Colonic mucosa (tissue), 4 donors: ENCODE measurements around the gene TENM3. TPM values are rescaled to one million over a fixed set of nuclear protein-coding genes. Genes with fewer than 3 reads are reported as not detected.

Experiments
- DNase-seq: peaks from one replicate; pipeline ENCODE4 v3.0.0-alpha.2; 2020
- H3K27ac ChIP-seq: fragments of 200-600 bp; one replicate; pipeline ENCODE4 v1.8.0; 2021
- H3K27me3 ChIP-seq: fragments of 200-600 bp; one replicate; pipeline ENCODE4 v1.8.0; 2021
- H3K36me3 ChIP-seq: fragments of 200-600 bp; one replicate; pipeline ENCODE4 v1.8.0; 2021
- H3K4me1 ChIP-seq: fragments of 200-600 bp; one replicate; pipeline ENCODE4 v1.8.0; 2021; ENCODE audit warnings: mild to moderate bottlenecking
- H3K4me3 ChIP-seq: fragments of 200-600 bp; one replicate; pipeline ENCODE4 v1.8.0; 2021
- H3K9ac ChIP-seq, 2 donors: one replicate each; pipeline ENCODE4 v1.7.0; 2013; ENCODE audit warnings: control low read depth in 2 of 2, low read depth in 2 of 2, low read length in 2 of 2
- H3K9me3 ChIP-seq: fragments of 200-600 bp; one replicate; pipeline ENCODE4 v1.8.0; 2021
- intact Hi-C: fragments of 100-400 bp; cut with DNase I; formaldehyde crosslinking; loops from one replicate; pipeline ENCODE4 v1.14.1; 2022
- total RNA-seq, 2 donors: library from RNA; stranded (reverse); fragmentation: NEBNext Ultra II Directional in 1 of 2; extraction: Animal tissue kit (Norgen Biotek cat#: 25700) in 1 of 2; gene quantifications; one replicate each; pipeline ENCODE4 v1.2.1, GENCODE V29; 2021
- TF ChIP-seq, protein P1 (sequence below): fragments of 200-600 bp; IDR thresholded peaks from one replicate; pipeline ENCODE4 v1.8.0; 2022; ENCODE audit warnings: antibody characterized with exemption, mild to moderate bottlenecking
- donor health status: healthy.
- donor health status: DM: no; HTN: no; CAD: no.
- donor health status: DM: no; HTN: no; CAD: no.

TENM3 gene
- total RNA-seq, 2 donors from 2014 or later = 0.32 to 1.6 TPM

- H3K9ac ChIP-seq = no peak overlapping the region
- TF ChIP-seq, protein P1, sequence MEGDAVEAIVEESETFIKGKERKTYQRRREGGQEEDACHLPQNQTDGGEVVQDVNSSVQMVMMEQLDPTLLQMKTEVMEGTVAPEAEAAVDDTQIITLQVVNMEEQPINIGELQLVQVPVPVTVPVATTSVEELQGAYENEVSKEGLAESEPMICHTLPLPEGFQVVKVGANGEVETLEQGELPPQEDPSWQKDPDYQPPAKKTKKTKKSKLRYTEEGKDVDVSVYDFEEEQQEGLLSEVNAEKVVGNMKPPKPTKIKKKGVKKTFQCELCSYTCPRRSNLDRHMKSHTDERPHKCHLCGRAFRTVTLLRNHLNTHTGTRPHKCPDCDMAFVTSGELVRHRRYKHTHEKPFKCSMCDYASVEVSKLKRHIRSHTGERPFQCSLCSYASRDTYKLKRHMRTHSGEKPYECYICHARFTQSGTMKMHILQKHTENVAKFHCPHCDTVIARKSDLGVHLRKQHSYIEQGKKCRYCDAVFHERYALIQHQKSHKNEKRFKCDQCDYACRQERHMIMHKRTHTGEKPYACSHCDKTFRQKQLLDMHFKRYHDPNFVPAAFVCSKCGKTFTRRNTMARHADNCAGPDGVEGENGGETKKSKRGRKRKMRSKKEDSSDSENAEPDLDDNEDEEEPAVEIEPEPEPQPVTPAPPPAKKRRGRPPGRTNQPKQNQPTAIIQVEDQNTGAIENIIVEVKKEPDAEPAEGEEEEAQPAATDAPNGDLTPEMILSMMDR = no peak
- H3K36me3 ChIP-seq = no peaks in the 10 kb centered on the region
These were observed 63.7 kb downstream of the TENM3 start for GRCh38 chr4:182306792-182307507.

GRCh38 chr4:182307746-182308145 is 64.5 kb downstream of the TENM3 start:
- Histone ChIP-seq H3K27ac (no peak overlapping the region), H3K4me1 (no peaks in the 10 kb centered on the region), H3K9ac (no peak overlapping the region), H3K4me3 (no peak overlapping the region), H3K9me3 (no peaks in the 10 kb centered on the region), H3K36me3 (no peaks in the 10 kb centered on the region), H3K27me3 (no peaks in the 10 kb centered on the region)
- intact Hi-C loops = no loop called here
- DNase-seq = no peak
- TF ChIP-seq, protein P1 = no peak

More at GRCh38 chr4:182306792-182307507, 63.7 kb downstream of the TENM3 start:
- intact Hi-C loops = no loop called here
- Histone ChIP-seq H3K9me3 (no peaks in the 10 kb centered on the region), H3K27me3 (no peaks in the 10 kb centered on the region), H3K27ac (no peak overlapping the region), H3K4me1 (no peaks in the 10 kb centered on the region), H3K4me3 (no peak overlapping the region)
- no peak for DNase-seq

GRCh38 chr4:182309877-182310276 is 66.7 kb downstream of the TENM3 start:
- Histone ChIP-seq H3K4me3 (no peak overlapping the region), H3K27ac (no peak overlapping the region), H3K27me3 (no peaks in the 10 kb centered on the region), H3K36me3 (no peaks in the 10 kb centered on the region), H3K9ac (no peak overlapping the region), H3K4me1 (no peaks in the 10 kb centered on the region), H3K9me3 (no peaks in the 10 kb centered on the region)
- no peak for DNase-seq
- TF ChIP-seq, protein P1 = no peak
- intact Hi-C loops = no loop called here

DNA sequence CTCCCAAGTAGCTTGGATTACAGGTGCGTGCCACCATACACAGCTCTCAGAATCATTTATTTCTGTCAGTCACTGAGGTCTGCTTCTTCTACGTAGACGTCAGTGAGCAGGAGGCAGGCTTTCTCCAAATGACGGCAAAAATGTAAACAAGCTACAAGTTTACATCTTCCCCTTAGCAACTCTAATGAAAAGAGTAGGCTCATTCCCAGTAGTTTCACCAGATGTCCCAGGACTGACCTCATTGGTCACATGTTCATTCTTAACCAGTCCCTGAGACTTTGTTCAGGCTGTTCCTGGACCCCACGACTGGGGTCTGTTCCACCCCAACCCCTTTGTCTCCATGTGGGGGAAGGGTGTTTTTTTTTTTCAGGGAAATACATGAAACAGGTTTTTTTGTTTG is 67.1 kb downstream of the TENM3 start:
- Histone ChIP-seq H3K9ac (no peak overlapping the region), H3K4me1 (no peaks in the 10 kb centered on the region), H3K4me3 (no peak overlapping the region), H3K27me3 (no peaks in the 10 kb centered on the region), H3K27ac (no peak overlapping the region), H3K9me3 (no peaks in the 10 kb centered on the region), H3K36me3 (no peaks in the 10 kb centered on the region)
- DNase-seq = no peak
- TF ChIP-seq, protein P1 = no peak
- intact Hi-C loops = no loop called here

- TF ChIP-seq, protein P1 = no peak
- Histone ChIP-seq H3K9ac (no peak overlapping the region), H3K9me3 (no peaks in the 10 kb centered on the region), H3K36me3 (no peaks in the 10 kb centered on the region), H3K27ac (no peak overlapping the region), H3K4me3 (no peak overlapping the region), H3K27me3 (no peaks in the 10 kb centered on the region), H3K4me1 (no peaks in the 10 kb centered on the region)
- intact Hi-C loops = no loop called here
- DNase-seq = no peak
These were observed 67.8 kb downstream of the TENM3 start for GRCh38 chr4:182310962-182311361.
